ENCODE measurements around the gene JAG2. TPM values are rescaled to one million over a fixed set of nuclear protein-coding genes. Genes with fewer than 3 reads are reported as not detected.

The JAG2 gene
- total RNA-seq, 2 donors from 2014 or later: 22.4 to 25.5 TPM

GRCh38 chr14:105192866-105193731, 24.5 kb upstream of the JAG2 start:
- intact Hi-C loops (cut with DNase I): no loop called here
- DNase-seq (no peak), ATAC-seq (peak in 1 of 2 donors; percentile 6)

DNA sequence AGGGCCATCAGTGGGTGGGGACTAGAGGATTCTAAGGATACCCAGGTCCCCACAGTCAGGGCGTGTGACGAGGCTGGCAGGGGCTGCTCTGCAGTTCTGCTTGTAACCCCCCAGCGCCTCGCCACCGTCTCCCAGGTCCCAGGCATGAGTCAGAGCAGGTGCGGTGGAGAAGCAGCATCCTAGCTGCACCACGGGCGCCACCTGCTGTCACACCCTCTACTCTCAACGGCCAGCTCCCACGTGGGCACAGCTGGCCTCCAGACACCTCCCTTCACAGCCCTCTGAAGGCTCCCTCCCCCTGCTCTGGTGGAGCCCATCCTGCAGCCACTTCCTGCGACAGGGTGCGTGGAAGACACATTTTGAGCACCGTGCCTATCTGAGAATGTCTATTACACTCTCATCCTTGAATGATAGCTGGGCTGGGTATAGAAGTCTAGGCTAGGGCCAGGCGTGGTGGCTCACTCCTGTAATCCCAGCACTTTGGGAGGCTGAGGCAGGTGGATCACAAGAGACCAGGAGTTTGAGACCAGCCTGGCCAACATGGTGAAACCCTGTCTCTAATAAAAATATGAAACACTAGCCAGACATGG, 19.5 kb upstream of the JAG2 start:
- intact Hi-C loops (cut with DNase I): no loop called here
- DNase-seq (no peak), ATAC-seq (no peak)

DNA sequence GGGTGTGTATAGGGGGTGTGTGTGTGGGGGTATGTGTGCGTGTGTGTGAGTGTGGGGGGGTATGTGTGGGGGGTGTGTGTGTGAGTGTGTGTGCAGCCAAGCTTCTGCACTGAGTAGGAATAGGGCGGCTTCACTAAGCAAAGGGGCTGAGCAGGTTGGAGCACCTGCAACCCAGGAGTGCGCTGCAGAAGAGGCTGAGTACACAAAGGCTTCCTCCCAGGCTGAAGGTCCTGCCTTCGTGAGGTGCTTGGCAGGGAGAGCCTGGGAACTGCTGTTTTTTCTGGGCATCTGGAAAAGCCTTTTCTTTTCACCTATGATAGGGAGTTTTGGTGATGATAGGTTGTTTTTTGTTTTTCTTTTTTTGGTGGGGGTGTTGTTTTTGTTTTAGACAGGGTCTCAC, 18.5 kb upstream of the JAG2 start:
- intact Hi-C loops (cut with DNase I): no loop called here
- no peak for DNase-seq

GRCh38 chr14:105185973-105186372, 17.4 kb upstream of the JAG2 start:
- DNase-seq (no peak), ATAC-seq (no peak)
- intact Hi-C loops (cut with DNase I): no loop called here

More for the DNA sequence above, 18.5 kb upstream of the JAG2 start:
- ATAC-seq: no peak

DNA sequence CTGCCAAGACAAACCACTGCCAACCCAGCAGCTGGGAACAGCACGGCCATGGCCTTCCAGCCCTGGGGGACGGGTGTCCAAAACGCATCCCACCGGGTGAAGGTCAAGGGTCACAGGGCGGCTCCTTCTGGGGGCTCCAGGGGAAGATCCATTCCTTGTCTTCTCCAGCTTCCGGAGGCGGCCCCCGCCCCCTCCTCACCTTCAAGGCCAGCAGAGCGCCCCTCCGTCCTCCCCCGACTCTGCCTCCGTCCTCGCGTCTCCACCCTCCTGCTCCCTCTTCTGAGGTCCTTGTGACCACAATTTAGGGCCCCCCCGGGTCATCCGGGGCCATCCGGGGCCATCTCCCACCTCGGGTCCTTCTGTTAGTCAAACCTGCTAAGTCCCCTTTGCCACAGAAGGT, 16.4 kb upstream of the JAG2 start:
- ATAC-seq: no peak
- intact Hi-C loops (cut with DNase I): no loop called here
- DNase-seq: no peak

GRCh38 chr14:105184461-105184860, 15.9 kb upstream of the JAG2 start:
- no peak for DNase-seq
- ATAC-seq: no peak
- intact Hi-C loops (cut with DNase I): no loop called here

- DNase-seq (no peak), ATAC-seq (peak in 1 of 2 donors; percentile 7)
- intact Hi-C loops (cut with DNase I): no loop called here
Observed at GRCh38 chr14:105182296-105183020, 13.9 kb upstream of the JAG2 start.

- no peak for ATAC-seq
- DNase-seq: no peak
- intact Hi-C loops (cut with DNase I): no loop called here
Observed at GRCh38 chr14:105181549-105182295, 13.1 kb upstream of the JAG2 start.

DNA sequence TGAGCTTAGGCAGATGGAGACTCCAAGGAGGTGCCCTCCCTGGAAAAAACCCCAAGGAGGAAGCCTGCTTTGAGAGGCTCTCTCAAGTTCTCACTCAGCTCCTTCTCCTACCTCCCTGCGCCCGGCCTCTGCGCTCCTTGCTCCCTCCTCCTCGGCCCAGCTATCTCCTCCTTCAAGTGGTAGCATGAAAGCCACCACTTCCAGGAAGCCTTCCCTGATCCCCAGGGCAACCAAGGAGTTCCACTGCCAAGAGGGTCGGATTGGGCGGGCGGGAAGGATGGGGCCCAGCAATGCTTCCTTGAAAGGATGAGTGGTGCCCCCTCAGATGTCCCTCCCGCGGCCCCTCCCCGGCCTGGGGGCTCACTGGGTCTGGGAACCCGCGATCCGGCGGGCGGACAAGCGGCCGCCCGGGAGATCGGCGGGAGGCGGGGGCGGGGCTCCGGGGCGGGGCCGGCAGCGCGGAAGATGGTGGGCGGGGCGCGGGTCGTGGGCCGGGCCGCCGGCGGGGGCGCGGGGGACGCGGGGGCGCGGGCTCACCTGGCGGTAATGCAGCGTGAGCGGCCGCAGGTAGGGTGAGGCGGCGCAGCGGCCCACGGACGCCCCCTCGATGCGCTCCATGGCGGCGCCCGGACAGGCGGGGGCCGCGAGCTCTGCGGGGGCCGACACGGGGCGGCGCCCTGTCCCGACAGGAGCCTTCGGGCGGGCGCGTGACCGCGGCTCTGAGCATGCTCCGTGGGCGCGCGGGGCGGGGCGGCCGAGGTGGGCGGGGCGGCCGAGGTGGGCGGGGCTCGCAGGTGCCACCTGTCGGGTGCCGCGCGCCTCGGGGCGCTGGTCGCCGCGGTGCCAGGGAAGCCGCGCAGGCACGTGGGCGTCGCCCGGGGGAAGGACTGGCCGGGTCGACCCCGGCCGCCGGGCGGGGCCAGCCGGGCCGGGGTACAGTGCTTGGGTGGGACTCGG, 12.3 kb upstream of the JAG2 start, which contains the start of gene NUDT14:
NUDT14 (minus strand) TSS at position 721 of the 957 bp plus-strand sequence; CDS start at position 618, 103 bp downstream.
- peak; percentile 75 for DNase-seq
- intact Hi-C loops (cut with DNase I): no loop called here
- ATAC-seq: peak; percentile 76 to 91

DNA sequence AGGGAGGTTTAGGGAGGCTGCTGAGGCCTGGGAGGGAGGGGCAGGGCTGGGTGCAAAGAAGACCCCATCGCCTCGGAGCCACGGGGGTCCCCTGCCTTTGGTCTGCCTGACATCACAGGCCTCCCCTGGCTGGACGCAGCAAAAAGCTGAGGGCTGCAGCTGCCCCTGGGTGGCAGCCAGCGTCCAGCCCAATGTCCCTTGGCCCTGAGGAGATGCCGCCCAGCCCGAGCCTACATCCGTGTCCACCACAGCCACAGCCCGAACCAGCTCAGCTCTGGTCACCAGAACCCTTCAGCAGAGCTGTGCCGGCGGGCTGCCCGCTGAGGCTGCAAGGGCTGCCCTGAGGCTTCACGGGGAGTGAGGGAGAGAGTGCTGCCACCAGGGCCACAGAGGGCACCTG, 10.6 kb upstream of the JAG2 start:
- DNase-seq: no peak
- intact Hi-C loops (cut with DNase I): no loop called here
- no peak for ATAC-seq

DNA sequence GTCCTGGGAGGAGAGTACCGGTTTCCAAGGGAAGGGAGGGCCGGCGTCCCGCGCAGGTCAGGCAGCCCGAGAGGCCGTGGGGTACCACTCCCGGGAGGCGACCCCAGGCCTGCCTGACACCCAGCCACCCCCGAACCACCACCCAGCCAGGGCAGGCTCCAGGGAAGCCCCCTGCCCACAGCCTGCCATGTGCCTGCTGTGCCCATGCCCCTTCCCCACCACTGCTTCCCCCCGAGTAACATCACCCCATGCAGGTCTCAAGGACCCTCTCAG, 10.2 kb upstream of the JAG2 start:
- DNase-seq: no peak
- intact Hi-C loops (cut with DNase I): no loop called here
- no peak for ATAC-seq

DNA sequence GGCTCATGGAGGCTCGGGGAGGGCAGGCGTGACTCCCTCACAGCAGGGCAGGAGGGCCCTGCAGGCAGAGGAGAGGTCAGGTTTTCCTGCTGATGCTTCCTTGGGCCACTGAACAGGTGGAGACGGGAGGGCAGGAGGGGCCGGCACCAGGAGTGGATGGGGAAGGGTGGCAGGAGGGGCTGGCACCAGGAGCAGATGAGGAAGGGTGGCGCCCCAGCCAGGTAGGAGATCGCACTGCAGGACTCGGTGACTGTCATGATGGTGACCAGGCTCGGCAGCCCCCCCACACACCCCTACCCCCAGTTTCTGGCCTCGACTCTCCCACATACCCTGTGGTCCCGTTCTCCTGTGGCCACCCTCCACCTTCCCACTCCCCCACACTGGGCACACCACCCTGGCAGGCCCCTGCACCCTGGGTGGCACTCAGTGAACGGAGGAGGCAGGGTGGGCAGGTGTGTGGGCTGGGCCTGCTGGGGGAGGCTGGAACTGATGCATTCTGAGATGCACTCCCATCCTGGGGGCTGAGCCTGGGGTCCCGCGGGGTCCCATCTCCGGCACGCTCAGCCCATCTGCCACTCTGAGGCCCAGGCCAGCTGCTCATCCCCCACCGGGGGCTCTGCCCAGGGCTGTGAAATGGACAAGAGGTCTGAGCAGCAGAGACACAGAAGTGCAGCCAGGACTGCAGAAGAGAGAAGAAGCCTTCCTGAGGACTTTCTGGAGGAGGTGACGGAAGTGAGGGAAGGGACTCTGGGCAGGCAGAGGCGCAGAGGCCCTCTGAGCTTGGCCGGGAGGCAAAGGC, 9.7 kb upstream of the JAG2 start:
- intact Hi-C loops (cut with DNase I): no loop called here
- ATAC-seq (no peak), DNase-seq (no peak)

DNA sequence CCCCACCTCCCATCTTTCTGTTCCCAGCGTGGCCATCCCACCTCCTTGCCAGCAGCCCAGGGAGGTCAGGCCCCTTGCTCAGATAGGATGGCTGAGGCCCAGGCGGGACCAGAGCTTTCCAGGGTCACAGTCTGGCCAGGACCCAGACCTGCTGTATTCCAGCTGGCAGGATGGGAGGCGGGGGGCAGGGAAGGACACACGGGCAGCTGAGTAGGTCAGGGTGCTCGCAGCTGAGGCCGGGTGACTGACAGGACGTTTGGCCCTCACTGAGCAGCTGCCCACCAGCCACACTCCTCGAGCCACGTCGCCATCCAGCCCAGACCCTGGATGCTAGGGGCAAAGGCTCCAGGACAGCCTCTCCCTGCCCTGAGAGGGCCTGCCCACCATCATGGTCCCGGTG, 8.5 kb upstream of the JAG2 start:
- intact Hi-C loops (cut with DNase I): no loop called here

GRCh38 chr14:105176513-105176912, 7.9 kb upstream of the JAG2 start:
- ATAC-seq (no peak), DNase-seq (no peak)
- intact Hi-C loops (cut with DNase I): no loop called here

More for the DNA sequence above, 8.5 kb upstream of the JAG2 start:
- DNase-seq (no peak), ATAC-seq (no peak)

DNA sequence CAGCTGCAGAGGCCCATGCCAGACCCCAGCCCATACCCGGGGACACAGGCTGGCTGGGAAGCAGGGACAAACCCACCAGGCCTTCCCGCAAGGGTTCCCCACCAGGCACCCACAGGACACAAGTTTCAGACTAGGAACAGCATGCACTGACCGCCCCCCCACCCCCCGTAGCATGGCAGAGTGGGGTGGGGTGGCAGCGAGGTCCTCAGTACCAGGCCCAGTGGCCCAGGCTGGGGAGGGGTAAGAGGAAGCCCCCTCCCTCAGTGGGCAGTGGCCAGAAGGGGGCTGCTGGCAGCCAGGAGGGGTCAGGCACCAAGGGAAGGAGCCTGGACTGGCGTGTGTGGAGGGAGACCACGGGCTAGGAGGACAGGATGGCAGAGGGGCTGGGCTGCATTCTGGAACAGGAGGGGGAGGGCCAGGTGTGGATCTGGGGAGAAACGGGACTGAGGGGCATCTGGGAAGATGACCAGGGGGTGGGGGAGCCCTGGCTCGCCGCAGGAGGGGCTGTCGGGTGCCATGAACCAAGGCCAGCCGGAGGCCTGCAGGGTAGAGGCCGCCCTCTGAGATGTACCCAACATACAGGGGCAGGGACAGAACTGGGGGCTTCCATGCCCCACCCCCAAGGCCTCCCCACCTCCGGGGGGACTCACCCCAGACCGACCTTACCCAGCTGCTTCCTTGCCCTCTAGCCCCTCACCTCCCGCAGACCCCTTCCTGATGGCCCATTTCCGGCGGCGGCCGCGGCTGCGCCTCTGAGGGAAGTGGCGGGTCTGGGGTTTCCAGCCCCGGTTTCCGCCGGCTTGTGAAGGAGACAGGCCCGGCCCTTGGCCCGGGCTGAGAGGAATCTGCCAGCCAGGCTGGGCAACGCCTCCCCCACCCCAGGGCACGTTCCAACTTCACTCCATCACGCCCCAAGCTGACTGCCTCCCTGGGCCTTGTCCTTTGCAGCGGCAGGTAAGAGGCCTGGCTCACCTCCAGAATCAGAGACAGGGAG, 5.6 kb upstream of the JAG2 start:
- ATAC-seq: no peak
- intact Hi-C loops (cut with DNase I): loop anchor here in 1 of 2 donors (5.0 kb wide), 1 partner anchor 82 kb away; no protein-coding TSS in a partner anchor
- no peak for DNase-seq

DNA sequence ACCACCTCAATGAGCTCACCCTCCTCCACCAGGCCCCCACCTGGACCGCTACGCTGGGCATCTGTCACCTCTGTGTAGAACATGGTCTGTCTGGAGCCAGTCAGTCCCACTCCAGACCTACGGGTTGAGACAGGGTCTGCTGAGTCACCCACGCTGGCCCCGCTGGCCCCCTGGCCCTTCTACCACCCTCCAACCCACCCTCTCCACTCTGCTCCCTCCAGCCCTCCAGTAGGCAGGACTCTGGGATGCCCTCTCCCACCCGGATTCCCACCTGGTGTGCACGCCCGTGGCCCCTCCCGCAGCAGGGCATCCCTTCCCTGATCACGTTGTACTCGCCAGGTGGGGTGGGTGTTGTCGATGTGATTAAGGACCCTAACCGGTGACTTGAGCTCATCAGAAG, 4.6 kb upstream of the JAG2 start:
- no peak for DNase-seq
- intact Hi-C loops (cut with DNase I): loop anchor here in 1 of 2 donors (5.0 kb wide), 1 partner anchor 81 kb away; no protein-coding TSS in a partner anchor
- no peak for ATAC-seq

Data from left cardiac atrium (tissue), 4 donors.